Measurements from ENCODE around the gene OR2G2. TPM values are rescaled to one million over a fixed set of nuclear protein-coding genes. Genes with fewer than 3 reads are reported as not detected.

The OR2G2 gene
- total and polyA plus RNA-seq, 12 donors: not detected

DNA sequence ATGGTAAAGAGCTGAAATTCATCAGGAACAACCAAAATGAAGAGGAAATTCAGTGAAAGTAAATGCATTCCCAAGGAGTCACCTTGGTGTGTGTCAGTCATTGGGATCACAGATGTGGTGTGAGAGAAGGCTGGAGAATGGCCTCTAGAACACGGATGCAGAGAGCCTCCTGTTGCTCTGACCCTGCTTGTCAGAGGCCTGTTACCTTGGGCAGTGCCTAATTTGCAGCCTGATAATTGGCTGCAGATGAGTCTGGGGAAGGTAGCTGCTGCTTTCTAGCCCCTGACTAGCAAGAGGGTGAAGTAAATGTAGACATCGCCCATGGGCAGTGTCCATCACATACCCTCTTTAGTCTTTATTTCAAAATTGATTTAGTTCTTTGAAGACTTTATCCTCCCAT is 35.9 kb upstream of the OR2G2 start:
- no peak for DNase-seq

GRCh38 chr1:247557926-247558674 is 30.1 kb upstream of the OR2G2 start:
- Histone ChIP-seq H3K4me3 (no peak overlapping the region), H3K27me3 (no peaks in the 10 kb centered on the region), H3K9me3 (replicated peaks in 1 of 3) (no peaks in the 10 kb centered on the region), H3K36me3 (replicated peaks in 1 of 2) (no peaks in the 10 kb centered on the region), H3K4me1 (replicated peaks in 1 of 2) (no peaks in the 10 kb centered on the region), H3K27ac (no peak overlapping the region)
- TF ChIP-seq CTCF (IDR thresholded peaks at IDR 0.05) (no peak), POLR2A (IDR thresholded peaks at IDR 0.05) (no peak)
- WGBS, 4 donors: 65 to 84% (median 77%) methylated on average over 2 of the region's 2 CpGs
- intact Hi-C loops (cut with DNase I): no loop called here
- DNase-seq: no peak

More for the DNA sequence above, 35.9 kb upstream of the OR2G2 start:
- 62 to 78% (median 69%) methylated on average over 2 of the region's 2 CpGs for WGBS, 4 donors
- no peak overlapping the region for H3K4me3 ChIP-seq
- H3K4me1 ChIP-seq (replicated peaks in 1 of 2): no peaks in the 10 kb centered on the region
- no peaks in the 10 kb centered on the region for H3K27me3 ChIP-seq
- TF ChIP-seq POLR2A (IDR thresholded peaks at IDR 0.05) (no peak), CTCF (IDR thresholded peaks at IDR 0.05) (no peak)
- intact Hi-C loops (cut with DNase I): no loop called here
- no peak overlapping the region for H3K27ac ChIP-seq
- no peaks in the 10 kb centered on the region for H3K9me3 ChIP-seq (replicated peaks in 1 of 3)
- H3K36me3 ChIP-seq (replicated peaks in 1 of 2): no peaks in the 10 kb centered on the region

GRCh38 chr1:247561711-247562110 is 26.4 kb upstream of the OR2G2 start:
- Histone ChIP-seq H3K36me3 (replicated peaks in 1 of 2) (no peaks in the 10 kb centered on the region), H3K27ac (no peak overlapping the region), H3K27me3 (no peaks in the 10 kb centered on the region), H3K4me1 (replicated peaks in 1 of 2) (no peaks in the 10 kb centered on the region), H3K9me3 (replicated peaks in 1 of 3) (no peaks in the 10 kb centered on the region), H3K4me3 (no peak overlapping the region)
- WGBS, 4 donors: 68 to 75% (median 72%) methylated on average over 10 of the region's 10 CpGs
- TF ChIP-seq POLR2A (IDR thresholded peaks at IDR 0.05): no peak
- no peak for TF ChIP-seq CTCF (IDR thresholded peaks at IDR 0.05)
- no peak for DNase-seq
- intact Hi-C loops (cut with DNase I): no loop called here

GRCh38 chr1:247562198-247562597 is 26.0 kb upstream of the OR2G2 start:
- no peak for DNase-seq
- H3K9me3 ChIP-seq (replicated peaks in 1 of 3): no peaks in the 10 kb centered on the region
- H3K27me3 ChIP-seq: no peaks in the 10 kb centered on the region
- 58 to 61% (median 59%) methylated on average over 9 of the region's 9 CpGs for WGBS, 4 donors
- no peak overlapping the region for H3K27ac ChIP-seq
- no peak overlapping the region for H3K4me3 ChIP-seq
- no peaks in the 10 kb centered on the region for H3K4me1 ChIP-seq (replicated peaks in 1 of 2)
- TF ChIP-seq POLR2A (IDR thresholded peaks at IDR 0.05) (no peak), CTCF (IDR thresholded peaks at IDR 0.05) (no peak)
- intact Hi-C loops (cut with DNase I): no loop called here
- H3K36me3 ChIP-seq (replicated peaks in 1 of 2): no peaks in the 10 kb centered on the region
